ENCODE results near the gene SCNN1B.
"Not testable (repeated sequence)": the region's sequence is repeated elsewhere in the genome, so short reads cannot be mapped to it uniquely, and the experiment has no call there.

Gene SCNN1B

GRCh38 chr16:23355106-23355670, 53.1 kb downstream of the SCNN1B start:
- DNase-seq (ENCODE audit: low spot score) = no peak

- DNase-seq (ENCODE audit: low spot score) = no peak
Measured at GRCh38 chr16:23356941-23357340, 54.8 kb downstream of the SCNN1B start.

- DNase-seq (ENCODE audit: low spot score) = no peak
Measured at GRCh38 chr16:23357761-23358290, 55.7 kb downstream of the SCNN1B start.

GRCh38 chr16:23359092-23359760, 57.1 kb downstream of the SCNN1B start:
- DNase-seq (ENCODE audit: low spot score) = no peak

GRCh38 chr16:23362460-23363317, 60.6 kb downstream of the SCNN1B start:
- DNase-seq (ENCODE audit: low spot score) = no peak

GRCh38 chr16:23365602-23366240, 63.6 kb downstream of the SCNN1B start:
- no peak for DNase-seq (ENCODE audit: low spot score)

- not testable (repeated sequence) for DNase-seq (ENCODE audit: low spot score)
Measured at GRCh38 chr16:23366341-23366740, 64.2 kb downstream of the SCNN1B start.

GRCh38 chr16:23367564-23367963, 65.5 kb downstream of the SCNN1B start:
- DNase-seq (ENCODE audit: low spot score) = no peak

GRCh38 chr16:23367988-23368387, 65.9 kb downstream of the SCNN1B start:
- DNase-seq (ENCODE audit: low spot score) = no peak

- peak; percentile 45 for DNase-seq (ENCODE audit: low spot score)
Measured at GRCh38 chr16:23368469-23368868, 66.4 kb downstream of the SCNN1B start.

GRCh38 chr16:23369416-23369815, 67.3 kb downstream of the SCNN1B start:
- no peak for DNase-seq (ENCODE audit: low spot score)

GRCh38 chr16:23371368-23371767, 69.3 kb downstream of the SCNN1B start:
- DNase-seq (ENCODE audit: low spot score) = no peak

GRCh38 chr16:23373436-23374219, 71.5 kb downstream of the SCNN1B start:
- DNase-seq (ENCODE audit: low spot score) = no peak

- no peak for DNase-seq (ENCODE audit: low spot score)
Measured at GRCh38 chr16:23374721-23375510, 72.8 kb downstream of the SCNN1B start.

- DNase-seq (ENCODE audit: low spot score) = no peak
Measured at GRCh38 chr16:23375643-23376042, 73.5 kb downstream of the SCNN1B start.

- no peak for DNase-seq (ENCODE audit: low spot score)
Measured at GRCh38 chr16:23377071-23377931, 75.2 kb downstream of the SCNN1B start.

GRCh38 chr16:23378256-23378655, 76.2 kb downstream of the SCNN1B start:
- no peak for DNase-seq (ENCODE audit: low spot score)

GRCh38 chr16:23378921-23379320, 76.8 kb downstream of the SCNN1B start:
- no peak for DNase-seq (ENCODE audit: low spot score)

GRCh38 chr16:23379707-23380106, 77.6 kb downstream of the SCNN1B start:
- no peak for DNase-seq (ENCODE audit: low spot score)

- no peak for DNase-seq (ENCODE audit: low spot score)
Measured at GRCh38 chr16:23380501-23380951, 78.4 kb downstream of the SCNN1B start.

Data from SW480 (cell line).